K562 (cell line): ENCODE results near the gene C11orf86. TPM values are rescaled to one million over a fixed set of nuclear protein-coding genes. Genes with fewer than 3 reads are reported as not detected.
"Not testable (repeated sequence)": the region's sequence is repeated elsewhere in the genome, so short reads cannot be mapped to it uniquely, and the experiment has no call there.

Source experiments
- ATAC-seq: fragments of 200-7000 bp; cut with Tn5 transposase; 3 replicates; pipeline ENCODE4 v1.9.1; 2020; ENCODE audit warnings: moderate library complexity
- BruUV-seq: library from RNA; stranded (reverse); fragments of 400-500 nt; replicated peaks from 2 replicates; lab custom pipeline; 2021; lab: Mats Ljungman, UMichigan
- CTCF ChIA-PET: fragments of 300-600 bp; formaldehyde crosslinking; extraction: SDS; loops from one replicate; lab custom pipeline; 2021; ENCODE audit warnings: low intra/inter-chr PET ratio; lab: Yijun Ruan, JAX
- POLR2A ChIA-PET: fragments of 300-600, 350-650 bp; sonication (Branson Sonifier 250); formaldehyde crosslinking; extraction: SDS; loops from one replicate; lab custom pipeline; 2021; ENCODE audit warnings: antibody characterized with exemption, inconsistent platforms; lab: Yijun Ruan, JAX
- DNase-seq, 4 experiments: peaks; one replicate each; pipeline versions ENCODE4 v3.0.0 to v3.0.0-alpha.2; 2011 to 2018; ENCODE audit warnings: low spot score in 3 of 4, mixed read lengths in 3 of 4; ENCODE audit errors: extremely low read depth in 1 of 4
- FAIRE-seq: peaks from 2 replicates; lab custom pipeline; 2011; peaks lifted over from hg19 to GRCh38; lab: Jason Lieb, UNC
- H2AFZ ChIP-seq: 2 replicates; pipeline ENCODE4 v1.6.0; 2011; ENCODE audit warnings: low read depth, low read length, control low read depth, inconsistent platforms
- H3K27ac ChIP-seq: fragments of 200-600 bp; 3 replicates; pipeline ENCODE4 v1.8.0; 2011; ENCODE audit warnings: low read depth, mild to moderate bottlenecking, control low read depth, inconsistent platforms, low read length, moderate library complexity, mixed read lengths; ENCODE audit errors: extremely low read depth
- H3K27me3 ChIP-seq, 2 experiments: fragments of 300-600 bp in 1 of 2; 2 replicates in 1 of 2; 3 replicates in 1 of 2; pipeline versions ENCODE4 v1.6.0 to v1.8.0; 2011; ENCODE audit warnings: inconsistent platforms in 2 of 2, low read length in 2 of 2, mild to moderate bottlenecking in 1 of 2, mixed read lengths in 1 of 2, moderate library complexity in 1 of 2; ENCODE audit not compliant: control insufficient read depth in 2 of 2, insufficient read depth in 2 of 2
- H3K36me3 ChIP-seq: fragments of 300-600 bp; 3 replicates; pipeline ENCODE4 v1.8.0; 2011; ENCODE audit warnings: mild to moderate bottlenecking, low read length, inconsistent platforms; ENCODE audit not compliant: control insufficient read depth, insufficient read depth
- H3K4me1 ChIP-seq, 2 experiments: fragments of 200-600 bp in 1 of 2; replicated peaks in 1 of 2; 2 replicates in 1 of 2; 3 replicates in 1 of 2; pipeline versions ENCODE4 v1.5.1 to v1.8.0; 2011; ENCODE audit warnings: inconsistent platforms in 2 of 2, low read length in 2 of 2, mild to moderate bottlenecking in 1 of 2, mixed read lengths in 1 of 2, moderate library complexity in 1 of 2; ENCODE audit not compliant: control insufficient read depth in 2 of 2, insufficient read depth in 2 of 2
- H3K4me2 ChIP-seq: 2 replicates; pipeline ENCODE4 v1.6.1; 2011; ENCODE audit warnings: low read length, control low read depth, inconsistent platforms, mixed read lengths; ENCODE audit not compliant: insufficient read depth
- H3K4me3 ChIP-seq: fragments of 200-600 bp; sonication (generic), shearing (Covaris generic); 2 replicates; pipeline ENCODE4 v1.5.1; 2016; ENCODE audit warnings: control low read depth, inconsistent platforms
- H3K79me2 ChIP-seq: fragments of 200-600 bp; 3 replicates; pipeline ENCODE4 v1.8.0; 2011; ENCODE audit warnings: low read length, inconsistent platforms; ENCODE audit not compliant: control insufficient read depth, insufficient read depth
- H3K9ac ChIP-seq, 2 experiments: 2 replicates each; pipeline versions ENCODE4 v1.6.0 to v1.6.1; 2011; ENCODE audit warnings: low read depth in 2 of 2, low read length in 2 of 2, control low read depth in 1 of 2, inconsistent platforms in 1 of 2, mild to moderate bottlenecking in 1 of 2, mixed read lengths in 1 of 2; ENCODE audit not compliant: insufficient read depth in 1 of 2
- H3K9me1 ChIP-seq: one replicate; pipeline ENCODE4 v1.6.0; 2011; ENCODE audit warnings: inconsistent platforms, mild to moderate bottlenecking, low read length, moderate library complexity; ENCODE audit not compliant: control insufficient read depth, insufficient read depth
- H3K9me3 ChIP-seq: replicated peaks from 2 replicates; pipeline ENCODE4 v1.5.1; 2011; ENCODE audit warnings: low read depth, low read length, inconsistent platforms; ENCODE audit not compliant: control insufficient read depth, insufficient read depth
- H4K20me1 ChIP-seq: replicated peaks from 2 replicates; pipeline ENCODE4 v1.6.1; 2011; ENCODE audit warnings: low read length, inconsistent platforms, mixed read lengths; ENCODE audit not compliant: control insufficient read depth, insufficient read depth
- DDX20 ChIP-seq: fragments of 450-650 bp; IDR thresholded peaks from 2 replicates; pipeline ENCODE4 v1.6.1; 2016; ENCODE audit warnings: missing genetic modification characterization, low read depth, mild to moderate bottlenecking, missing compliant biosample characterization, moderate library complexity
- PTTG1 ChIP-seq: fragments of 450-650 bp; IDR thresholded peaks from 2 replicates; pipeline ENCODE4 v1.6.1; 2016; ENCODE audit warnings: low read depth, mild to moderate bottlenecking, missing genetic modification characterization, missing compliant biosample characterization
- WGBS: fragments of 100-300 bp; shearing (Covaris generic); methylation state at CpG from one replicate; pipeline ENCODE4 v1.1.6; 2016; ENCODE audit warnings: low coverage, mixed read lengths; ENCODE audit not compliant: insufficient coverage; ENCODE audit errors: missing lambda C conversion rate; 5-methylcytosine and 5-hydroxymethylcytosine counted together
- in situ Hi-C: fragments of 300-500 bp; cut with MboI; formaldehyde crosslinking; loops from 4 replicates; pipeline ENCODE4 v1.15.0; 2018; ENCODE audit warnings: inconsistent platforms, mixed read lengths
- intact Hi-C: fragments of 100-400 bp; cut with micrococcal nuclease; formaldehyde crosslinking; loops from 2 replicates; pipeline ENCODE4 v1.14.2; 2022
- polyA plus RNA-seq, 8 experiments: library from polyadenylated mRNA; depleted of rRNA in 4 of 8; stranded (reverse) in 5 of 8; unstranded in 3 of 8; fragments of >200 nt; fragmentation: Nextera tagmentation in 2 of 8; fragmentation: Illumina TruSeq in 1 of 8; extraction: Ambion mirVana in 2 of 8; extraction: Trizol in 1 of 8; gene quantifications; 2 replicates each; pipeline versions ENCODE4 v1.2.1 to v1.2.3, GENCODE V29; 2011 to 2014; ENCODE audit warnings: inconsistent platforms in 1 of 8, missing spikeins in 1 of 8
- total RNA-seq, 7 experiments: library from RNA; depleted of rRNA in 6 of 7; stranded (reverse); fragments of >200 nt in 6 of 7; fragmentation: Illumina TruSeq in 2 of 7; extraction: Trizol in 2 of 7; gene quantifications; 2 replicates each; pipeline versions ENCODE4 v1.2.1 to v1.2.3, GENCODE V29; 2011 to 2021; ENCODE audit warnings: low replicate concordance in 1 of 7
- TF ChIP-seq, protein P1 (sequence below), 3 experiments: fragments of 200-800 bp in 1 of 3; sonication (Bioruptor generic) in 1 of 3; sonication (generic) in 1 of 3; formaldehyde crosslinking in 1 of 3; IDR thresholded peaks; 2 replicates each; pipeline versions ENCODE4 v1.6.1 to v1.8.0; 2016 to 2022; ENCODE audit warnings: mild to moderate bottlenecking in 2 of 3, missing compliant biosample characterization in 2 of 3, missing genetic modification characterization in 2 of 3, missing genetic modification reagents in 1 of 3

The C11orf86 gene
- total and polyA plus RNA-seq, 9 of the 15 experiments (the other 6 are each of a cell fraction or from before 2014, with no cell fraction given): not detected

DNA sequence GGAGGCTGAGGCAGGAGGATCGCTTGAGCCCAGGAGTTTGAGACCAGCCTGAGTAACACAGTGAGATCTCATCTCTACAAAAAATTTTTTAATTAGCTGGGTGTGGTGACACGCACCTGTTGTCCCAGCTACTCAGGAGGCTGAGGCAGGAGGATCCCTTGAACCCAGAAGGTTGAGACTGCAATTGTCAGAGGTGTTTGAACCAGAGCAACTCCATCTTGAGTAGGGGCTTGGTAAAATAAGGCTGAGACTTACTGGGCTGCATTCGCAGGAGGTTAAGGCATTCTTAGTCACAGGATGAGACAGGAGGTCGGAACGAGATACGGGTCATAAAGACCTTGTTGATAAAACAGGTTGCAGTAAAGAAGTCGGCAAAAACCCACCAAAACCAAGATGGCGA, 30.1 kb downstream of the C11orf86 start:
- in situ Hi-C loops, DNase-seq: not testable (repeated sequence)

More for the DNA sequence above, 30.1 kb downstream of the C11orf86 start:
- H2AFZ ChIP-seq, H3K9ac ChIP-seq, H4K20me1 ChIP-seq, BruUV-seq, H3K27me3 ChIP-seq, CTCF ChIA-PET, H3K9me1 ChIP-seq, H3K79me2 ChIP-seq, H3K4me3 ChIP-seq, H3K27ac ChIP-seq, FAIRE-seq, ATAC-seq, H3K36me3 ChIP-seq, intact Hi-C loops, H3K4me2 ChIP-seq, H3K9me3 ChIP-seq: not testable (repeated sequence)
- TF ChIP-seq PTTG1 (tag) (peak; percentile 60; the same call in 1 of the 2 replicates), DDX20 (tag) (0 out of 2 replicates have a peak, but pooled peaks have one; percentile 51)
- TF ChIP-seq, protein P1, sequence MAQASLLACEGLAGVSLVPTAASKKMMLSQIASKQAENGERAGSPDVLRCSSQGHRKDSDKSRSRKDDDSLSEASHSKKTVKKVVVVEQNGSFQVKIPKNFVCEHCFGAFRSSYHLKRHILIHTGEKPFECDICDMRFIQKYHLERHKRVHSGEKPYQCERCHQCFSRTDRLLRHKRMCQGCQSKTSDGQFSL (CRISPR knock-in tag; IDR thresholded peaks at IDR 0.05): not testable (repeated sequence)
- TF ChIP-seq, protein P1 (tag; IDR thresholded peaks at IDR 0.05): 0 out of 4 replicates have a peak, but pooled peaks of 1 of the 2 experiments have one; percentile 21
- H3K4me1 ChIP-seq: peaks cover 8 to 14% of the 10 kb centered on the region in 2 experiments; a peak in 3 of 5 replicates
- POLR2A ChIA-PET: interaction anchor here (2.0 kb wide), 1 partner anchor 162 kb away, joined by 6 read pairs; the partner anchor contains the start of gene RCE1
- WGBS: 73% methylated on average over 8 of the region's 8 CpGs
